ENCODE results near the gene ZNF607. TPM values are rescaled to one million over a fixed set of nuclear protein-coding genes. Genes with fewer than 3 reads are reported as not detected.

The ZNF607 gene
- total RNA-seq (2022; extraction: Qiagen RNA extraction; ENCODE audit: low read depth) = 3.2 to 5.2 TPM (median 4.8 TPM) in 5 replicates

GRCh38 chr19:37719111-37719926 lies at the start of gene ZNF607:
ZNF607 (minus strand) TSS chr19:37719761; CDS start chr19:37711618, 8,143 bp downstream.

GRCh38 chr19:37655301-37655688 lies 64.3 kb downstream of the ZNF607 start, which contains the start of gene ZFP30:
ZFP30 (minus strand) TSS chr19:37655465; CDS start chr19:37647822, 7,643 bp downstream.

Other genes starting within 250 kb of the ZNF607 start
- 0.03 to 0.07 TPM in 2 of 5 replicates, not detected in the others for gene ZNF793, start 212.8 kb downstream of the ZNF607 start, total RNA-seq (2022; extraction: Qiagen RNA extraction; ENCODE audit: low read depth)
- gene ZNF571, start 125.0 kb downstream of the ZNF607 start, total RNA-seq (2022; extraction: Qiagen RNA extraction; ENCODE audit: low read depth) = 0.92 to 2.4 TPM (median 1.0 TPM) in 5 replicates
- 0.17 to 0.19 TPM in 2 of 5 replicates, not detected in the others for gene ZNF540, start 124.9 kb downstream of the ZNF607 start, total RNA-seq (2022; extraction: Qiagen RNA extraction; ENCODE audit: low read depth)
- 4.1 to 8.6 TPM (median 7.1 TPM) in 5 replicates for gene ZFP30, start 64.3 kb downstream of the ZNF607 start, total RNA-seq (2022; extraction: Qiagen RNA extraction; ENCODE audit: low read depth)
- gene ZNF573, start 59.8 kb upstream of the ZNF607 start, total RNA-seq (2022; extraction: Qiagen RNA extraction; ENCODE audit: low read depth) = 1.3 to 3.4 TPM (median 1.9 TPM) in 5 replicates
- not detected in 5 replicates for gene WDR87, start 186.8 kb upstream of the ZNF607 start, total RNA-seq (2022; extraction: Qiagen RNA extraction; ENCODE audit: low read depth)
- gene SIPA1L3, start 187.4 kb upstream of the ZNF607 start, total RNA-seq (2022; extraction: Qiagen RNA extraction; ENCODE audit: low read depth) = 34.1 to 50.5 TPM (median 42.1 TPM) in 5 replicates